ENCODE measurements around the gene DLG1. TPM values are rescaled to one million over a fixed set of nuclear protein-coding genes. Genes with fewer than 3 reads are reported as not detected.
A peak's percentile ranks its signal among the peaks of the same experiment; 100 is the strongest.

DLG1 gene
- total RNA-seq, 1 donor from 2014 or later: 114 TPM

GRCh38 chr3:197186887-197187588 is 111.4 kb downstream of the DLG1 start:
- no peaks in the 10 kb centered on the region for H3K27me3 Mint-ChIP-seq (ENCODE audit: low read depth)
- H3K36me3 Mint-ChIP-seq: no peaks in the 10 kb centered on the region
- no peaks in the 10 kb centered on the region for H3K9me3 Mint-ChIP-seq
- no peak overlapping the region for H3K27ac Mint-ChIP-seq
- no peak for DNase-seq (ENCODE audit: low spot score in 2 of 2, unreplicated experiment in 2 of 2)
- H3K4me3 Mint-ChIP-seq: no peak overlapping the region
- peak; percentile 82 for TF ChIP-seq CTCF (IDR thresholded peaks at IDR 0.05; ENCODE audit: unreplicated experiment)
- H3K4me1 Mint-ChIP-seq: peaks cover 5% of the 10 kb centered on the region

GRCh38 chr3:197183582-197183981 is 114.8 kb downstream of the DLG1 start:
- Mint-ChIP-seq H3K27me3 (ENCODE audit: low read depth) (no peaks in the 10 kb centered on the region), H3K4me1 (peaks cover 6% of the 10 kb centered on the region), H3K9me3 (no peaks in the 10 kb centered on the region), H3K27ac (no peak overlapping the region), H3K4me3 (no peak overlapping the region), H3K36me3 (no peaks in the 10 kb centered on the region)
- no peak for DNase-seq (ENCODE audit: low spot score in 2 of 2, unreplicated experiment in 2 of 2)
- TF ChIP-seq CTCF (IDR thresholded peaks at IDR 0.05; ENCODE audit: unreplicated experiment): no peak

GRCh38 chr3:197181741-197182140 is 116.7 kb downstream of the DLG1 start:
- no peaks in the 10 kb centered on the region for H3K27me3 Mint-ChIP-seq (ENCODE audit: low read depth)
- no peak for TF ChIP-seq CTCF (IDR thresholded peaks at IDR 0.05; ENCODE audit: unreplicated experiment)
- peaks cover 6% of the 10 kb centered on the region for H3K4me1 Mint-ChIP-seq
- H3K36me3 Mint-ChIP-seq: no peaks in the 10 kb centered on the region
- no peaks in the 10 kb centered on the region for H3K9me3 Mint-ChIP-seq
- no peak overlapping the region for H3K27ac Mint-ChIP-seq
- no peak overlapping the region for H3K4me3 Mint-ChIP-seq
- DNase-seq (ENCODE audit: low spot score in 2 of 2, unreplicated experiment in 2 of 2): no peak

GRCh38 chr3:197178998-197179397 is 119.4 kb downstream of the DLG1 start:
- Mint-ChIP-seq H3K27ac (no peak overlapping the region), H3K4me3 (no peak overlapping the region), H3K4me1 (peaks cover 6% of the 10 kb centered on the region), H3K9me3 (no peaks in the 10 kb centered on the region), H3K36me3 (no peaks in the 10 kb centered on the region), H3K27me3 (ENCODE audit: low read depth) (no peaks in the 10 kb centered on the region)
- no peak for TF ChIP-seq CTCF (IDR thresholded peaks at IDR 0.05; ENCODE audit: unreplicated experiment)
- DNase-seq (ENCODE audit: low spot score in 2 of 2, unreplicated experiment in 2 of 2): no peak

- Mint-ChIP-seq H3K9me3 (no peaks in the 10 kb centered on the region), H3K27me3 (ENCODE audit: low read depth) (no peaks in the 10 kb centered on the region), H3K4me1 (peaks cover under 1% of the 10 kb centered on the region), H3K36me3 (no peaks in the 10 kb centered on the region), H3K4me3 (no peak overlapping the region), H3K27ac (no peak overlapping the region)
- no peak for TF ChIP-seq CTCF (IDR thresholded peaks at IDR 0.05; ENCODE audit: unreplicated experiment)
- no peak for DNase-seq (ENCODE audit: low spot score in 2 of 2, unreplicated experiment in 2 of 2)
Observed at GRCh38 chr3:197175503-197175902, 122.9 kb downstream of the DLG1 start.
